IMR-90 (cell line): ENCODE results near the gene MTA2. TPM values are rescaled to one million over a fixed set of nuclear protein-coding genes. Genes with fewer than 3 reads are reported as not detected.
"Not testable (repeated sequence)": the region's sequence is repeated elsewhere in the genome, so short reads cannot be mapped to it uniquely, and the experiment has no call there.

Experiments
- ATAC-seq: fragments of 200-7000 bp; cut with Tn5 transposase; 2 replicates; pipeline ENCODE4 v1.9.1; 2020; ENCODE audit warnings: low read depth, mild to moderate bottlenecking, moderate library complexity
- BruUV-seq: library from RNA; stranded (reverse); fragments of 400-500 nt; replicated peaks from 2 replicates; lab custom pipeline; 2021; lab: Mats Ljungman, UMichigan
- CTCF ChIA-PET: fragments of 300-600 bp; formaldehyde crosslinking; extraction: SDS; loops from one replicate; lab custom pipeline; 2021; ENCODE audit warnings: antibody characterized with exemption; lab: Yijun Ruan, JAX
- POLR2A ChIA-PET: fragments of 300-600 bp; sonication (Branson Sonifier 250); formaldehyde crosslinking; loops from one replicate; lab custom pipeline; 2022; ENCODE audit warnings: antibody characterized with exemption; ENCODE audit not compliant: unreplicated experiment; lab: Charles Lee
- DNase-seq: peaks from one replicate; pipeline ENCODE4 v3.0.0; 2013
- H2AFZ ChIP-seq: replicated peaks from 2 replicates; pipeline ENCODE3; 2013; ENCODE audit warnings: low read length, mild to moderate bottlenecking; ENCODE audit not compliant: poor library complexity
- H2AK5ac ChIP-seq: 2 replicates; pipeline ENCODE4 v1.6.1; 2013; ENCODE audit warnings: low read depth, low read length, inconsistent platforms
- H2AK9ac ChIP-seq: replicated peaks from 2 replicates; pipeline ENCODE3; 2013; ENCODE audit warnings: mild to moderate bottlenecking, low read depth, low read length, moderate library complexity; ENCODE audit not compliant: poor library complexity
- H2BK120ac ChIP-seq: 2 replicates; pipeline ENCODE4 v1.6.1; 2013; ENCODE audit warnings: low read depth, low read length, inconsistent platforms
- H2BK15ac ChIP-seq: 3 replicates; pipeline ENCODE4 v1.6.1; 2013; ENCODE audit warnings: low read depth, low read length, inconsistent platforms
- H2BK20ac ChIP-seq: 2 replicates; pipeline ENCODE4 v1.6.1; 2013; ENCODE audit warnings: low read depth, mild to moderate bottlenecking, inconsistent platforms, low read length, moderate library complexity
- H2BK5ac ChIP-seq: 2 replicates; pipeline ENCODE4 v1.6.1; 2013; ENCODE audit warnings: mild to moderate bottlenecking, low read depth, low read length, inconsistent platforms; ENCODE audit not compliant: poor library complexity, severe bottlenecking
- H3K14ac ChIP-seq: replicated peaks from 2 replicates; pipeline ENCODE4 v1.6.1; 2013; ENCODE audit warnings: low read depth, low read length, inconsistent platforms
- H3K18ac ChIP-seq: 2 replicates; pipeline ENCODE4 v1.6.1; 2013; ENCODE audit warnings: low read depth, low read length, control low read depth
- H3K23ac ChIP-seq: 2 replicates; pipeline ENCODE4 v1.6.1; 2013; ENCODE audit warnings: low read depth, low read length, inconsistent platforms
- H3K27ac ChIP-seq: 2 replicates; pipeline ENCODE4 v1.5.1; 2013; ENCODE audit warnings: mild to moderate bottlenecking, control low read depth, low read length; ENCODE audit not compliant: insufficient read depth
- H3K27me3 ChIP-seq: 2 replicates; pipeline ENCODE4 v1.6.1; 2013; ENCODE audit warnings: low read length; ENCODE audit not compliant: control insufficient read depth, insufficient read depth
- H3K36me3 ChIP-seq: 2 replicates; pipeline ENCODE4 v1.6.1; 2013; ENCODE audit warnings: low read length, mixed read lengths; ENCODE audit not compliant: control insufficient read depth, insufficient read depth
- H3K4ac ChIP-seq: 2 replicates; pipeline ENCODE4 v1.6.1; 2013; ENCODE audit warnings: low read depth, low read length, inconsistent platforms
- H3K4me1 ChIP-seq: 2 replicates; pipeline ENCODE4 v1.6.1; 2013; ENCODE audit warnings: low read length, mixed read lengths; ENCODE audit not compliant: control insufficient read depth, insufficient read depth
- H3K4me2 ChIP-seq: 2 replicates; pipeline ENCODE4 v1.6.1; 2013; ENCODE audit warnings: low read depth, mild to moderate bottlenecking, control low read depth, low read length, moderate library complexity
- H3K4me3 ChIP-seq: 2 replicates; pipeline ENCODE4 v1.5.1; 2013; ENCODE audit warnings: low read depth, mild to moderate bottlenecking, control low read depth, low read length, moderate library complexity; ENCODE audit not compliant: insufficient read depth
- H3K56ac ChIP-seq: 2 replicates; pipeline ENCODE4 v1.6.1; 2013; ENCODE audit warnings: low read length, inconsistent platforms; ENCODE audit not compliant: insufficient read depth; ENCODE audit errors: extremely low read depth
- H3K79me1 ChIP-seq, 2 experiments: 2 replicates each; pipeline ENCODE4 v1.6.1; 2013; ENCODE audit warnings: low read length in 2 of 2, inconsistent platforms in 1 of 2, low read depth in 1 of 2
- H3K9ac ChIP-seq: 2 replicates; pipeline ENCODE4 v1.6.1; 2013; ENCODE audit warnings: low read depth, low read length, control low read depth
- H3K9me1 ChIP-seq: 2 replicates; pipeline ENCODE4 v1.6.1; 2013; ENCODE audit warnings: low read length, inconsistent platforms; ENCODE audit not compliant: insufficient read depth
- H3K9me3 ChIP-seq: 2 replicates; pipeline ENCODE4 v1.6.1; 2013; ENCODE audit warnings: low read length; ENCODE audit not compliant: control insufficient read depth, insufficient read depth
- H4K20me1 ChIP-seq: 2 replicates; pipeline ENCODE4 v1.6.1; 2013; ENCODE audit warnings: low read length, inconsistent platforms; ENCODE audit not compliant: insufficient read depth
- H4K5ac ChIP-seq: 2 replicates; pipeline ENCODE4 v1.6.1; 2013; ENCODE audit warnings: mild to moderate bottlenecking, low read depth, low read length, control low read depth
- H4K8ac ChIP-seq, 2 experiments: 2 replicates each; pipeline ENCODE4 v1.6.1; 2013; ENCODE audit warnings: low read depth in 2 of 2, low read length in 2 of 2, control low read depth in 1 of 2, inconsistent platforms in 1 of 2
- H4K91ac ChIP-seq: 2 replicates; pipeline ENCODE4 v1.6.1; 2013; ENCODE audit warnings: low read depth, low read length, inconsistent platforms; ENCODE audit not compliant: insufficient read depth
- CEBPB ChIP-seq: IDR thresholded peaks from 2 replicates; pipeline ENCODE4 v1.6.1; 2012; ENCODE audit warnings: low read depth, low read length, improper control_type of control experiment
- MAFK ChIP-seq: IDR thresholded peaks from 2 replicates; pipeline ENCODE4 v1.6.1; 2012; ENCODE audit warnings: low read depth, low read length, improper control_type of control experiment
- NFE2L2 ChIP-seq: fragments of 150-350 bp; IDR thresholded peaks from 2 replicates; pipeline ENCODE4 v1.6.1; 2016; ENCODE audit warnings: low read depth, mild to moderate bottlenecking, low read length
- WGBS, 2 experiments: methylation state at CpG; one replicate each; pipeline versions ENCODE4 v1.1.5 to v1.1.7; 2013; ENCODE audit warnings: missing lambda C conversion rate in 2 of 2; ENCODE audit not compliant: insufficient read length in 1 of 2; ENCODE audit errors: extremely low coverage in 2 of 2; 5-methylcytosine and 5-hydroxymethylcytosine counted together
- dilution Hi-C: fragments of 300-500 bp; cut with HindIII; formaldehyde crosslinking; loops from one replicate; pipeline ENCODE4 v1.14.3; 2018; ENCODE audit warnings: low sequenced_read_pairs; ENCODE audit not compliant: unreplicated experiment
- in situ Hi-C: fragments of 300-500 bp; cut with MboI; formaldehyde crosslinking; loops from 3 replicates; pipeline ENCODE4 v1.14.3; 2019; ENCODE audit warnings: low sequenced_read_pairs, inconsistent platforms, mixed read lengths
- intact Hi-C: fragments of 100-400 bp; cut with micrococcal nuclease; formaldehyde crosslinking; loops from 2 replicates; pipeline ENCODE4 v1.10.0; 2022
- polyA plus RNA-seq, 3 experiments: library from polyadenylated mRNA; depleted of rRNA; stranded (reverse); fragments of >200 nt; gene quantifications; 2 replicates each; pipeline ENCODE4 v1.2.3, GENCODE V29; 2012; ENCODE audit warnings: low replicate concordance in 1 of 3
- total RNA-seq: library from RNA; depleted of rRNA; stranded (reverse); fragments of >200 nt; gene quantifications from 2 replicates; pipeline ENCODE4 v1.2.3, GENCODE V29; 2012

The MTA2 gene
- total and polyA plus RNA-seq, 2 of the 4 experiments (the other 2 are of a cell fraction) = 34.8 to 136 TPM

DNA sequence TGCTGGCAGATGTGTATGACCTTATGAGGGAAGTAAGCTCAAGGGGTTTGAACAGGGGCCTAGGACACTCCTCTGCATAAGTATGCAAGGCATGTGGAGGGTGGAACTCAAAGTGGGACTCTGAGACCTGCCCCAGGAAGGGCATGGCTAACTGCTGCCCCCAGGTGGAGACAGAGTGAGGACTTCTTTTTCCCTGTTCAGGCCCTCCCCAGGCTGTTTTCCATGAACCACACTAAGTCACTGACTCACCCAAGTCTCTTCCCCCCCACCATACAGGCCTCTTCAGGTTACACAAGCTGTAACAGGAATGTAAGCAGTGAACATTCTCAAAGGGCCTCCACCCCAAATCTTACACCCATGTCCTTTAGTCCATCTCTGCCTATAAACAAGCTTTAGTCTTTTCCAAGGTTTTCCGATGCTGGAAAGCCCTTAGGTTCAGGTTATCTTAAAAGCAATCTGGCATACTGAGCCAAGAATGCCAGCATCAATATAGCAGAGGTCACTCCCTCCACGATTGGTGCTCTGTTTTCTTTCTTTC, 41.0 kb downstream of the MTA2 start (continued):
- TF ChIP-seq CEBPB = peak; percentile 85
- TF ChIP-seq NFE2L2 = no peak
- no peak for TF ChIP-seq MAFK

GRCh38 chr11:62559626-62560025, 42.0 kb downstream of the MTA2 start:
- H3K18ac ChIP-seq, ATAC-seq, H3K4me2 ChIP-seq, BruUV-seq, H3K9me3 ChIP-seq, H2AFZ ChIP-seq, H3K27me3 ChIP-seq, dilution Hi-C loops, H3K4me3 ChIP-seq, H2AK9ac ChIP-seq: not testable (repeated sequence)
- H4K5ac ChIP-seq = 0 out of 2 replicates have a peak overlapping the region, but pooled peaks have one; percentile 20
- peak overlapping the region; percentile 93 for H3K4ac ChIP-seq
- H4K8ac ChIP-seq = peak overlapping the region; percentile 1 to 67; a peak in 2 of 4 replicates
- H2BK15ac ChIP-seq = peak overlapping the region; percentile 54; the same call in 2 of the 3 replicates
- peaks cover 19 to 42% of the 10 kb centered on the region in 2 experiments for H3K79me1 ChIP-seq
- in situ Hi-C loops = loop anchor here (5.0 kb wide), 1 partner anchor 162 kb away; no protein-coding TSS in a partner anchor
- peaks cover 29% of the 10 kb centered on the region for H3K36me3 ChIP-seq
- H3K14ac ChIP-seq = peak overlapping the region; percentile 74; the same call in 1 of the 2 replicates
- DNase-seq = peak; percentile 9
- intact Hi-C loops = loop anchor here (1.0 kb wide), 3 partner anchors 14 to 164 kb away; no protein-coding TSS in a partner anchor
- CTCF ChIA-PET = interaction anchor here (1.0 to 1.7 kb wide), 2 partner anchors 11 to 17 kb away, joined by 4 to 6 read pairs; no protein-coding TSS in a partner anchor
- POLR2A ChIA-PET = interaction anchor here (1.1 to 1.7 kb wide), 3 partner anchors 13 to 23 kb away, joined by 3 to 9 read pairs (median 8); partner anchors contain the start of gene AHNAK
- peaks cover 23% of the 10 kb centered on the region for H3K4me1 ChIP-seq
- H4K20me1 ChIP-seq = peaks cover 36% of the 10 kb centered on the region
- H4K91ac ChIP-seq = peak overlapping the region; percentile 90; the same call in 1 of the 2 replicates
- peaks cover 16% of the 10 kb centered on the region for H3K9me1 ChIP-seq
- H2BK120ac ChIP-seq = peak overlapping the region; percentile 79
- peak overlapping the region; percentile 79; the same call in 1 of the 2 replicates for H2BK20ac ChIP-seq
- H3K9ac ChIP-seq = peak overlapping the region; percentile 38
- peak overlapping the region; percentile 6 for H3K23ac ChIP-seq
- H3K56ac ChIP-seq = 0 out of 2 replicates have a peak overlapping the region, but pooled peaks have one; percentile 82
- peak overlapping the region; percentile 63 for H2BK5ac ChIP-seq
- WGBS, 2 experiments = 89% methylated on average over 3 of the region's 5 CpGs; no CpG with 5 or more reads in 1 of the 2 experiments
- H3K27ac ChIP-seq = peak overlapping the region; percentile 64
- peak overlapping the region; percentile 74 for H2AK5ac ChIP-seq
